Bone marrow (tissue), 2 donors: ENCODE measurements around the gene GCK.

Experiments used
- DNase-seq, 2 donors: peaks; one replicate each; lab custom pipeline; 2025; lab: John Stamatoyannopoulos, UW

Gene GCK

DNA sequence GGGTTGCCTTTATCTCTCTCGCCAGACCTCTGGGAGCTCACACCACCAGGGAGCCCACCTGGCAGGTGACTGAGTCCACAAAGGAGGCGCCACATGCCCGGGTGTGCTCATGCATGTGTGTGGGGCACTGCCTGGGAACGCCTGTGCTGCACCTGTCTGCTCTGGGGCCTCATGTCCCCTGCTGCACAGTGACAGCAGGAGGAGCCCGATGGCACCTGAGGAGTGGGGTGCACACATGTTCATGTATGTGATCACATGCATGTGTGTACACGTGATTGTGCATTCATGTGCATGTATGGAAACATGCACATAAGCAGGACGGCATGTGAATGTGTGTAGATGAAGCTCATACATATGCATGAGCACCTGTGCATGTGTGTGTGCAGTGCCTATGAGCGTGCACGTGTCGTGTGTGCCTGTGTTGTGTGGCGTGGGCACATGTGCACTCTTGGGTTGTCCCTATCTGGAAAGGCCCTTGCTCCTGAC is 33.6 kb upstream of the GCK start:
- DNase-seq, result no peak

DNA sequence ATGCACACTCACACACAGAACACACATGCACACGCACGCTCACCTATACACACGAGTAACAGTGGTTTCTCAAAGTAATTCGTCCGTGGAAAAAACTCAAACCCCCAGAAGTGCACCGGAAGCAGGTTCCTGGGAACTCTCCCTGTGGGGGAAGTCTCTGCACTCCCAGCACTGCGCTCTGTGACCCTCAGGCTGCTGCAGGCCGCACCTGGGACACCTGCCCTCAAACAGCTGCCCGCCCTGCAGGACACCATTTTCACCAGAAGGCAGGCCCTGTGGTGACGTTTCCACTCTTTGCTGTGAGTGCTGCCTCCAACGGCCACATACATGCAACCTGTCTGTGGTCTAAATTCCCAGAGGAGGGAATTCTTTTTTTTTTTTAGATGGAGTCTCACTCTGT is 32.8 kb upstream of the GCK start:
- DNase-seq, result no peak

GRCh38 chr7:44221231-44221791 is 32.1 kb upstream of the GCK start:
- no peak for DNase-seq

DNA sequence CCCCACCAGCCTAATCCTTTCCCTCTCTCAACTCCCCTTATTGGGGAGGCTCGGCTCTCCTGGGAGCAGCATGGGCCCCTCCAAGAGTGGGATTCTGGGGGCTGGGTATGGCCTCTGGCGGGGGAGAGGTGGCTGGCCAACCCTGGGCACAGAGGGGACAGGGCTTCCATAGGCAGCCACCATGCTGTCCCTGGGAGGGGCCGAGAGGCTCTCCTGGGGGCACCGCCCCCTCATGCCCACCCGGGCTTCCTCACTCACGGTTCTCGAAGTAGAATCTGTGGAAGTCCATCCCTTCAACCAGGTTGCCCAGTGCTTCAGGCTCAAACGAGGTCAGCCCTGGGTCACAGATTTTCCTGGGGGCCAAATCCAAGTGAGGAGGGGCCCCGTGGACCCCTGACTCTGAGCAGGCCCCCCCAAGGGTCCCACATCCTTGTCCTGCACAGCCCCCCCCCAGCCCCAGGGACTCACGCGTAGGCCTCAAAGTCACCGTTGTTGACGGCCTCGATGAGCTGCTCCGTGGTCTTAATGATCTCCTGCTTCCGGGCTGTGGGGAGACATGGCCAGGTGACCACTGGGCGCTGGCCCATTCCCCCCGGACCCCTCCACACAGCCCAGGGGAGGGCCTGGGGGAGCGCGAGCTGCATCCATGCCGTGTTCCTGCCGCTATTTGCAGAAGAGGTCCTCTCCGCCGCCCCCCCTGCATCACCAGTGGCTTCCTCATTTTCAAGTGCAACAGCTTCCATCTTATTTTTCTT is 31.3 kb upstream of the GCK start:
- DNase-seq, result no peak

DNA sequence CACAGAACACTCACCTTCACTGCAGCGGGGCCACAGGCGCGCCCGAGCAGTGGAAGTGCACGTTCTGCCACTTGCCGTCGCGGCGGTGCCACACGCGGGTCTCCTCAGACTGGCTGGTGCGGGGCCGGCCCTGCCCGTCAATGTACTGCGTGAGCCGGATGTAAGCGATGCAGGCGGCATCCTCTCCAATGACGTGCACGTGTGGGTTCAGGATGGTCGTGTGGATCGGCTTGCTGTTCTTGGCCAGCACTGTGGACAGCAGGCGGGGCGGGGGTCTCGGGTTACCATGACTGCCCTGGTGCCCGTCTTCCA is 30.8 kb upstream of the GCK start:
- no peak for DNase-seq

- no peak for DNase-seq
Observed at GRCh38 chr7:44219371-44220045, 30.3 kb upstream of the GCK start.

GRCh38 chr7:44218418-44219201 is 29.4 kb upstream of the GCK start:
- no peak for DNase-seq

DNA sequence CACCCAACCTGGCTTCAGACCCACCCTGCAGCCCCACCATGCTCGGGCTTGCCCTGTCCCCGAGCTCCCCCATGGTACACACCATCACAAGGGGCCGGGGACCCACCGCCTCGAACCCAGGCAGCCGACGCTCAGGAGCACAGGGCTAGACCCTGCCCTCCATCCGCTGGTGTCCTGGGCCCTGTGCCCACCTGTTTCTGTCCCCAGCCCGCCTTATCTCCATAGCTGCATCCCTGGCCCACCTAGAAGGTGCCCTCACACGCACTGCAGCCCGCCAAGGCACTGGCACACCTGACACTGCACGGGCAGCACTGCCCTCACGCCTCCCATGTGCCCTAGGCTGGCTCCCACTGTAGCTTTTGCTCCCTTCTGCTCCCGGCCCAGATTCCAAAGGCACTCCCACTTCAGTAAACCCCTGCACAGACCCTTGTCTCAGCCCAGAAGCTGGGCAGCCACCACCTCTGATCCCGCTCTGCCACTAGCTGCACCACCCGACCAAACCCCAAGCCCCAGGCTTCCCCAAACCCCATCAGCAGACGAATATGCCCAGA is 28.7 kb upstream of the GCK start:
- DNase-seq, result no peak

GRCh38 chr7:44217223-44217714 is 28.0 kb upstream of the GCK start:
- no peak for DNase-seq

DNA sequence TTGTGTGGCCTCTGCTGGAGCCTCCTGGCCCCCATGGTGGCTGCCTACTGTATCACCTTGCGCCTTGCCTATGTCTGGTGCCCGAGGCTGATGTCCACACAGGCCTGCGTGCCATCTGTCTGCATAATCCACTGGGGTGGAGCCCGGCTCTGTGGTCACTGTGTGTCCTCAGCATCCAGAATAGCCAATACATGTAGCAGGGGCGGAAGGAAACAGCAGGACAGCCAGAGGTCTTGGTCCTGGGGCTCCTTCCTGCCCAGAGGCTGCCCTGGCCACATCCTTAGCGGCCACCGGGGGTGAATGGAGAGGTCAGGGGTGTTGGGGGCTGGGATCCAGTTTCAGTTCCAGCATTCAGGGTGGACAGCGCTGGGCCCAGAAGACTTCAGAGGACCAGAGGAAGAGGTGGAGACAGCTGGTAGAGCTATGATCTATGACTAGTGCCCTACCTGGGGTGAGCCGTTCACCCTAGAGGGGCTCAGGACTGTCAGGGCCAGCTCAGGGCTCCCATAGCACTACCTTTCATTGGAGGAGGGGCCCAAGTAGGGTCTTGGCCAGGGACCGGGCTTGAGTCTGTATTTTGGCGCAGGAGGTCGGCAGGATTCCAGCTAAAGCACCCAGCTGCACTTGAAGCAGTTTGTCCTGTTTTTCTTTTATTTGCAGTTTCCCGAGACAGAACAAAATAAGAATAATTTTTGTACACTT is 27.4 kb upstream of the GCK start:
- DNase-seq, result no peak

DNA sequence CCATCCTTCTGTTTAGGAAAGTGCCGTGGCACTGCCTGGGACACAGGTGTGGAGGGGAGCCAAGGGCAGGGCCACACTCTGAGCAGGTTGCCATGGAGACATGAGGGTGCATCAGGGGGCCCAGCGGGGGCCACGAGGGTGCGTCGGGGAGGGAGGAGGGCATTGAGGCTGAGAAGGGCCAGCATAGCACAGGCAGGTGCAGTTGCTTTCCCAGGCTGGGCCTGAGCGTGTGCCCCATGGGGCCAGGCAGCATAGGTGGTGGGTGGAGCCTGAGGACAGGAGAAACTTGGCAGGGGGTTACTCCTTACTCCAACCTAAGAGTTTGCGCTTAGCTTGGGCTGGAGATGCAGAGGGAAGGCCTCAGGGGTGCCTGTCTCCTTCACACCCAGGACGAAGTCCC is 26.8 kb upstream of the GCK start:
- no peak for DNase-seq

GRCh38 chr7:44215531-44215930 is 26.3 kb upstream of the GCK start:
- DNase-seq, result no peak

DNA sequence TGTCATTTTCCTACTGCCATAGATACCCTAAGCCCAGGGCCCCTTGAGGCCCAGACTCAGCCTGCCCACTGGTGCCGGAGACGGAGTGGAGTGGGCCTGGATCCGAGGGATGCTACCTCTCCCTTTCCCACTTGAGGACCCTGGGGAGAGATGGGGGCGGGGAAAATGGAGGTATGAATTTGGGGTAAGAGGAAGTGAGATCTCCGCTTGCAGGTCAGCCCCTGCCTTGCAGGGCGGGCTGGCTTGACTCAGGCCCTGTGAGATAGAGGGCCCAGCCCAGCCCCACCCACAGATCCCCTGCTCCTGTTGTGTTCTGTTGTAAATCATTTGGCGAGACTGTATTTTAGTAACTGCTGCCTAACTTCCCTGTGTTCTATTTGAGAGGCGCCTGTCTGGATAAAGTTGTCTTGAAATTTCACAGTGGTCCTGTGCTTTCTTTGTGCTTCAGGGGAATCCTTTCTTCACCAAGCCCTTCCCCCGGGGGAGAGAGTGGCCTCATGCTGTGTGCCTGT is 24.7 kb upstream of the GCK start:
- no peak for DNase-seq

- DNase-seq, result no peak
Observed at GRCh38 chr7:44213206-44213876, 24.1 kb upstream of the GCK start.

- DNase-seq, result no peak
Observed at GRCh38 chr7:44212581-44213184, 23.4 kb upstream of the GCK start.

GRCh38 chr7:44212018-44212417 is 22.8 kb upstream of the GCK start:
- DNase-seq, result no peak

DNA sequence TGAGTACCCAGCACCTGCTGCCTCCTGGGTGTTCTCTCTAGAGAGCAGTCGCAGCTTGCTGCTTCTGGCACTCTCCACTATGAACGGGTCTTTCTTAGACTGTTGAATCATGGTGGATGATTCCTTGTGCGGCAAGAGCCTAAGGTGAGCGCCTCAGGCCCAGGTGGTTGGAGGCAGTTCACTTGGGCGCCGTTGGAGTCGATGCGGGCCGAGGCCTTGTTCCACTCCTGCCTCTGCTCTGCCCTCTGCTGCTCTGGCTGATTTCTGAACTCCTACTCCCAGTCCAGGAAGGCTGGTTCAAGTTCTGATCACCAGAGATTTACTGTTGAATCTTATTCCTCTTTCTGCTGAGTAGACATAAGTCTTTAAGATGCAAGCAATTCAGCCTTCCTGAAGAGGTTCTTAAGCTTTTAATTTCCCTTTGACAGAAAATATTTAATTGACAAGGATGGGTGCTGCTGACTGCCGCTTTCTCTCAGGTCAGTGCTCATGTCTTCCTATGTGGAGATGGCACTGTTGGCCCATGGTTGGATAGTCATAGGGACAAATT is 22.0 kb upstream of the GCK start:
- no peak for DNase-seq

DNA sequence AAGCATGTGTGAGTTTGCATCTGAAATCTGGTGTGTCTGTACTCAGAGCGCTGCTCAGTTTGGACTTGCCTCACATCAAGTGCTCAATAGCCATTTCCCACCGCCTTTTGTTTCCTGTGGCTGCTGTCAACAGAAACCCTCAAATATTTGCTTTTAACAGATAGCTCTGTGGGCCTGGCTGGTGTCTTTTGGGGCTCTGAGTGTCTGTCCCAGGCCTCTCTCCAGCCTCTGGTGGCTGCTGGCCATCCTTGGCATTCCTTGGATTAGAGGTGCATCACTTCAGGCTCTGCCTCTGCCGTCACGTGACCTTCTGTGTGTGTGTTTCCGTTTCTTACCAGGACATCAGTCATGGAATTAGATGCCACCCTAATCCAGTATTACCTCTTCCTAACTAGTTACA is 20.9 kb upstream of the GCK start:
- DNase-seq, result no peak

DNA sequence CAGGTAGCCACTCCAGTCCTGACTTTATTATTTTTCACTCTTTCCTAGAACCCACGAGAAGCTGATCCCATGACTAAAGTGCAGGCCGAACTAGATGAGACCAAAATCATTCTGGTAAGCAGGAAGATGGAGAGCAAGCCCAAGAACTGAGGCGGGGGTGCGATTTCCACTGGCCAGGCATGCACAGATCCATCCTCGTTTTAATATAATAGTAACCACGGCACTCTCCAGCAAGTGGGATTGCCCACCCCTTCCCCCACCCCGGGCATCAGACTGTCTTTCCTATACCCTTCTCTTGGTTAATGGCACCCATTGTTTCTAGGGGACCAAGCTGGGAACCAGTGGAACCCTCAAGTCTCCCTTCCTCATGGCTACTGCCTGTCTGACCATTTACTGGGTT is 18.8 kb upstream of the GCK start:
- no peak for DNase-seq

- DNase-seq, result no peak
Observed at GRCh38 chr7:44206008-44206407, 16.8 kb upstream of the GCK start.
